Keratinocyte (primary cell): ENCODE measurements around the gene CYP4V2.

Source experiments
- EZH2 ChIP-seq: IDR thresholded peaks from one replicate; pipeline ENCODE4 v1.6.1; 2012; ENCODE audit warnings: inconsistent platforms, mild to moderate bottlenecking, low read length, moderate library complexity
- TF ChIP-seq, protein P1 (sequence below), 3 experiments: IDR thresholded peaks in 1 of 3; conservative IDR thresholded peaks in 1 of 3; optimal IDR thresholded peaks in 1 of 3; 2 replicates in 2 of 3; 3 replicates in 1 of 3; pipeline versions ENCODE3 to v1.5.1; 2011; ENCODE audit warnings: low read length in 3 of 3, mild to moderate bottlenecking in 3 of 3, moderate library complexity in 2 of 3, control low read depth in 1 of 3, inconsistent platforms in 1 of 3; ENCODE audit not compliant: insufficient read depth in 2 of 3; ENCODE audit errors: extremely low read depth in 1 of 3

DNA sequence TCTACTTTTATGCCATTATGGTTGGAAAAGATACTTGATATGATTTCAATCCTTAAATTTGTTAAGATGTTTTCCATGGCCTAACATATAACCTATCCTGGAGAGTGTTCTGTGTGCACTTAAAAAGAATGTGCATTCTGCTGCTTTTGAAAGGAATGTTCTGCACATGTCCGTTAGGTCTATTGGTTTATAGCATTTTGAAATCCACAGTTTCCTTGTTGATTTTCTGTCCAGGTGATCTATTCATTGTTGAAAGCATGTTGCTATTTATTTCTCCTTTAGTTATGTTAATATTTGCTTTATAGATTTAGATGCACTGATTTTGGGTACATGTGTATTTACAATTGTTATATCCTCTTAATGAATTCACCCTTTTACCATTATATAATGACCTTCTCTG lies 30.3 kb downstream of the CYP4V2 start:
- TF ChIP-seq, protein P1, sequence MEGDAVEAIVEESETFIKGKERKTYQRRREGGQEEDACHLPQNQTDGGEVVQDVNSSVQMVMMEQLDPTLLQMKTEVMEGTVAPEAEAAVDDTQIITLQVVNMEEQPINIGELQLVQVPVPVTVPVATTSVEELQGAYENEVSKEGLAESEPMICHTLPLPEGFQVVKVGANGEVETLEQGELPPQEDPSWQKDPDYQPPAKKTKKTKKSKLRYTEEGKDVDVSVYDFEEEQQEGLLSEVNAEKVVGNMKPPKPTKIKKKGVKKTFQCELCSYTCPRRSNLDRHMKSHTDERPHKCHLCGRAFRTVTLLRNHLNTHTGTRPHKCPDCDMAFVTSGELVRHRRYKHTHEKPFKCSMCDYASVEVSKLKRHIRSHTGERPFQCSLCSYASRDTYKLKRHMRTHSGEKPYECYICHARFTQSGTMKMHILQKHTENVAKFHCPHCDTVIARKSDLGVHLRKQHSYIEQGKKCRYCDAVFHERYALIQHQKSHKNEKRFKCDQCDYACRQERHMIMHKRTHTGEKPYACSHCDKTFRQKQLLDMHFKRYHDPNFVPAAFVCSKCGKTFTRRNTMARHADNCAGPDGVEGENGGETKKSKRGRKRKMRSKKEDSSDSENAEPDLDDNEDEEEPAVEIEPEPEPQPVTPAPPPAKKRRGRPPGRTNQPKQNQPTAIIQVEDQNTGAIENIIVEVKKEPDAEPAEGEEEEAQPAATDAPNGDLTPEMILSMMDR (optimal IDR thresholded peaks at IDR 0.05 in 1 of 3, IDR thresholded peaks at IDR 0.05 in 1 of 3, conservative IDR thresholded peaks at IDR 0.05 in 1 of 3; ENCODE audit: extremely low read depth in 1 of 3, insufficient read depth in 2 of 3, low read length in 3 of 3): no peak
- TF ChIP-seq EZH2: no peak
